ENCODE measurements around the gene MKRN2. TPM values are rescaled to one million over a fixed set of nuclear protein-coding genes. Genes with fewer than 3 reads are reported as not detected.

The MKRN2 gene
- total RNA-seq, 4 donors from 2014 or later = 21.5 to 28.9 (median 23.6) TPM

- DNase-seq = no peak
- Histone ChIP-seq H3K27ac (no peak overlapping the region), H3K4me3 (no peak overlapping the region), H3K4me1 (peaks cover 0 to 35% (median 0%) of the 10 kb centered on the region in 4 donors), H3K27me3 (no peaks in the 10 kb centered on the region), H3K36me3 (no peaks in the 10 kb centered on the region), H3K9me3 (peaks cover 0 to 9% (median 0%) of the 10 kb centered on the region in 4 donors)
- TF ChIP-seq POLR2A (IDR thresholded peaks at IDR 0.05) = no peak
- no peak for TF ChIP-seq CTCF (IDR thresholded peaks at IDR 0.05)
Observed at GRCh38 chr3:12562451-12562850, 5.6 kb downstream of the MKRN2 start.

- TF ChIP-seq CTCF (IDR thresholded peaks at IDR 0.05) (no peak), POLR2A (IDR thresholded peaks at IDR 0.05) (no peak)
- peaks cover 0 to 31% (median 0%) of the 10 kb centered on the region in 3 donors for H3K36me3 ChIP-seq
- no peak overlapping the region for H3K27ac ChIP-seq
- no peak overlapping the region for H3K4me3 ChIP-seq
- peaks cover 0 to 9% (median 0%) of the 10 kb centered on the region in 4 donors for H3K9me3 ChIP-seq
- DNase-seq = no peak
- H3K27me3 ChIP-seq = no peaks in the 10 kb centered on the region
- peaks cover 0 to 3% (median 0%) of the 10 kb centered on the region in 4 donors for H3K4me1 ChIP-seq
Observed at GRCh38 chr3:12566976-12567375, 10.1 kb downstream of the MKRN2 start.

- peaks cover 0 to 48% (median 0%) of the 10 kb centered on the region in 3 donors for H3K36me3 ChIP-seq
- no peak for TF ChIP-seq CTCF (IDR thresholded peaks at IDR 0.05)
- no peak for TF ChIP-seq POLR2A (IDR thresholded peaks at IDR 0.05)
- no peak for DNase-seq
Observed at GRCh38 chr3:12568747-12569146, 11.9 kb downstream of the MKRN2 start.

GRCh38 chr3:12569836-12570235 lies 12.9 kb downstream of the MKRN2 start:
- TF ChIP-seq CTCF (IDR thresholded peaks at IDR 0.05) (no peak), POLR2A (IDR thresholded peaks at IDR 0.05) (no peak)
- peaks cover 0 to 58% (median 0%) of the 10 kb centered on the region in 3 donors for H3K36me3 ChIP-seq

More at GRCh38 chr3:12568747-12569146, 11.9 kb downstream of the MKRN2 start:
- Histone ChIP-seq H3K4me3 (no peak overlapping the region), H3K27ac (no peak overlapping the region), H3K4me1 (no peaks in the 10 kb centered on the region), H3K27me3 (no peaks in the 10 kb centered on the region), H3K9me3 (peaks cover 0 to 9% (median 0%) of the 10 kb centered on the region in 4 donors)

GRCh38 chr3:12571986-12572385 lies 15.1 kb downstream of the MKRN2 start:
- H3K27me3 ChIP-seq = no peaks in the 10 kb centered on the region
- H3K36me3 ChIP-seq = peaks cover 0 to 77% (median 0%) of the 10 kb centered on the region in 3 donors
- no peak for TF ChIP-seq POLR2A (IDR thresholded peaks at IDR 0.05)
- TF ChIP-seq CTCF (IDR thresholded peaks at IDR 0.05) = no peak
- no peaks in the 10 kb centered on the region for H3K9me3 ChIP-seq
- no peak for DNase-seq
- no peak overlapping the region for H3K4me3 ChIP-seq
- no peak overlapping the region for H3K27ac ChIP-seq
- H3K4me1 ChIP-seq = no peaks in the 10 kb centered on the region

More at GRCh38 chr3:12569836-12570235, 12.9 kb downstream of the MKRN2 start:
- H3K9me3 ChIP-seq = peaks cover 0 to 9% (median 0%) of the 10 kb centered on the region in 4 donors
- no peak overlapping the region for H3K27ac ChIP-seq
- no peaks in the 10 kb centered on the region for H3K27me3 ChIP-seq
- no peak overlapping the region for H3K4me3 ChIP-seq
- DNase-seq = no peak
- no peaks in the 10 kb centered on the region for H3K4me1 ChIP-seq

- Histone ChIP-seq H3K27me3 (no peaks in the 10 kb centered on the region), H3K36me3 (peaks cover 0 to 93% (median 0%) of the 10 kb centered on the region in 3 donors), H3K4me1 (no peaks in the 10 kb centered on the region), H3K27ac (no peak overlapping the region), H3K9me3 (no peaks in the 10 kb centered on the region), H3K4me3 (no peak overlapping the region)
- no peak for DNase-seq
- TF ChIP-seq POLR2A (IDR thresholded peaks at IDR 0.05) = no peak
- TF ChIP-seq CTCF (IDR thresholded peaks at IDR 0.05) = no peak
Observed at GRCh38 chr3:12574131-12574530, 17.2 kb downstream of the MKRN2 start.

Data from Peyer's patch (tissue), 4 donors.